Endothelial cell of umbilical vein (primary cell): ENCODE results near the gene DSCAML1. TPM values are rescaled to one million over a fixed set of nuclear protein-coding genes. Genes with fewer than 3 reads are reported as not detected.

ENCODE experiments used
- BruUV-seq: library from RNA; stranded (reverse); fragments of 400-500 nt; replicated peaks from 2 replicates; lab custom pipeline; 2021; lab: Mats Ljungman, UMichigan
- CTCF ChIA-PET: fragments of 300-600, 350-600 bp; sonication (Branson Sonifier 250); formaldehyde crosslinking; loops from one replicate; lab custom pipeline; 2021; ENCODE audit warnings: antibody characterized with exemption, inconsistent platforms; lab: Charles Lee
- POLR2A ChIA-PET: fragments of 300-600, 350-600 bp; sonication (Branson Sonifier 250); formaldehyde crosslinking; loops from one replicate; lab custom pipeline; 2021; ENCODE audit warnings: antibody characterized with exemption, inconsistent platforms; lab: Charles Lee
- DNase-seq: peaks from one replicate; pipeline ENCODE4 v3.0.0-alpha.2; 2011; ENCODE audit warnings: low read depth, low spot score
- FAIRE-seq: peaks from 2 replicates; lab custom pipeline; 2011; peaks lifted over from hg19 to GRCh38; lab: Jason Lieb, UNC
- H2AFZ ChIP-seq: 2 replicates; pipeline ENCODE4 v1.6.0; 2012; ENCODE audit warnings: low read depth, low read length, control low read depth, inconsistent platforms
- H3K27ac ChIP-seq: 2 replicates; pipeline ENCODE4 v1.5.1; 2011; ENCODE audit warnings: low read depth, mild to moderate bottlenecking, control low read depth, low read length, moderate library complexity; ENCODE audit not compliant: insufficient read depth
- H3K27me3 ChIP-seq, 2 experiments: 2 replicates each; pipeline versions ENCODE4 v1.6.0 to v1.6.1; 2011; ENCODE audit warnings: low read length in 2 of 2, mixed read lengths in 1 of 2; ENCODE audit not compliant: control insufficient read depth in 2 of 2, insufficient read depth in 2 of 2
- H3K36me3 ChIP-seq, 2 experiments: 2 replicates in 1 of 2; 3 replicates in 1 of 2; pipeline ENCODE4 v1.5.1; 2011; ENCODE audit warnings: low read length in 2 of 2, mild to moderate bottlenecking in 1 of 2, moderate library complexity in 1 of 2; ENCODE audit not compliant: control insufficient read depth in 2 of 2, insufficient read depth in 2 of 2; ENCODE audit errors: extremely low read depth in 1 of 2
- H3K4me1 ChIP-seq: 3 replicates; pipeline ENCODE4 v1.5.1; 2011; ENCODE audit warnings: mild to moderate bottlenecking, low read length; ENCODE audit not compliant: control insufficient read depth, insufficient read depth; ENCODE audit errors: extremely low read depth
- H3K4me2 ChIP-seq: 2 replicates; pipeline ENCODE4 v1.6.1; 2011; ENCODE audit warnings: low read length, control low read depth, mixed read lengths; ENCODE audit not compliant: insufficient read depth
- H3K4me3 ChIP-seq, 3 experiments: fragments of 200-600 bp in 1 of 3; sonication (generic), shearing (Covaris generic) in 1 of 3; replicated peaks in 1 of 3; 2 replicates each; pipeline ENCODE4 v1.5.1; 2011 to 2016; ENCODE audit warnings: control low read depth in 3 of 3, low read length in 3 of 3, mild to moderate bottlenecking in 2 of 3, inconsistent platforms in 1 of 3, low read depth in 1 of 3, moderate library complexity in 1 of 3; ENCODE audit not compliant: insufficient read depth in 1 of 3
- H3K79me2 ChIP-seq: 2 replicates; pipeline ENCODE4 v1.6.0; 2012; ENCODE audit warnings: low read length, inconsistent platforms; ENCODE audit not compliant: control insufficient read depth, insufficient read depth
- H3K9ac ChIP-seq: replicated peaks from 2 replicates; pipeline ENCODE3; 2011; ENCODE audit warnings: low read length, control low read depth; ENCODE audit not compliant: insufficient read depth; ENCODE audit errors: extremely low read depth
- H3K9me1 ChIP-seq: replicated peaks from 3 replicates; pipeline ENCODE4 v1.6.0; 2011; ENCODE audit warnings: mild to moderate bottlenecking, low read length; ENCODE audit not compliant: control insufficient read depth, insufficient read depth; ENCODE audit errors: extremely low read depth
- H3K9me3 ChIP-seq: replicated peaks from 2 replicates; pipeline ENCODE4 v1.5.1; 2012; ENCODE audit warnings: low read length, inconsistent platforms; ENCODE audit not compliant: control insufficient read depth, insufficient read depth
- H4K20me1 ChIP-seq: replicated peaks from 2 replicates; pipeline ENCODE3; 2011; ENCODE audit warnings: mild to moderate bottlenecking, low read length; ENCODE audit not compliant: control insufficient read depth, insufficient read depth; ENCODE audit errors: extremely low read depth
- EZH2 ChIP-seq: IDR thresholded peaks from 2 replicates; pipeline ENCODE4 v1.6.1; 2012; ENCODE audit warnings: borderline replicate concordance, low read depth, mild to moderate bottlenecking, moderate library complexity, low read length, inconsistent platforms; ENCODE audit not compliant: severe bottlenecking
- FOS ChIP-seq: IDR thresholded peaks from 2 replicates; pipeline ENCODE4 v1.6.1; 2011; ENCODE audit warnings: mild to moderate bottlenecking, low read length, moderate library complexity, borderline replicate concordance; ENCODE audit not compliant: insufficient read depth
- GATA2 ChIP-seq: IDR thresholded peaks from 2 replicates; pipeline ENCODE4 v1.7.0; 2011; ENCODE audit warnings: low read depth, mild to moderate bottlenecking, moderate library complexity, mixed read lengths, low read length; ENCODE audit not compliant: insufficient read length, insufficient read depth
- JUN ChIP-seq: IDR thresholded peaks from 2 replicates; pipeline ENCODE4 v1.6.1; 2011; ENCODE audit warnings: borderline replicate concordance, low read depth; ENCODE audit not compliant: insufficient read length, insufficient read depth
- MAX ChIP-seq: IDR thresholded peaks from 2 replicates; pipeline ENCODE4 v1.6.1; 2011; ENCODE audit not compliant: insufficient read depth, insufficient read length
- MYC ChIP-seq: IDR thresholded peaks from one replicate; pipeline ENCODE4 v1.6.1; 2011; ENCODE audit warnings: mild to moderate bottlenecking, low read depth, low read length
- POLR2AphosphoS5 ChIP-seq: IDR thresholded peaks from 2 replicates; pipeline ENCODE4 v1.6.1; 2012; ENCODE audit warnings: low read depth, mild to moderate bottlenecking, control low read depth, low read length, moderate library complexity; ENCODE audit not compliant: insufficient read depth
- dilution Hi-C: fragments of 300-500 bp; cut with MboI; formaldehyde crosslinking; loops from one replicate; pipeline ENCODE4 v1.15.0; 2019; ENCODE audit warnings: low sequenced_read_pairs; ENCODE audit not compliant: extremely low pct_ligation_motif_present
- intact Hi-C: fragments of 100-400 bp; cut with micrococcal nuclease; formaldehyde crosslinking; loops from one replicate; pipeline ENCODE4 v1.10.0; 2022
- polyA plus RNA-seq, 4 experiments: library from polyadenylated mRNA; depleted of rRNA in 3 of 4; stranded (reverse) in 3 of 4; unstranded in 1 of 4; fragments of >200 nt; gene quantifications; 2 replicates each; pipeline versions ENCODE4 v1.2.1 to v1.2.3, GENCODE V29; 2011 to 2012; ENCODE audit warnings: missing spikeins in 1 of 4
- total RNA-seq: library from RNA; stranded (reverse); gene quantifications from 2 replicates; pipeline ENCODE4 v1.2.3, GENCODE V29; 2021

DSCAML1 gene
- total and polyA plus RNA-seq, 2 donors (not counting 3 experiments of a cell fraction or from before 2014, with no cell fraction given): not detected

- CTCF ChIA-PET: interaction anchor here (2.0 kb wide), 1 partner anchor 43 kb away, joined by 9 read pairs; no protein-coding TSS in a partner anchor
- no TSS peak for BruUV-seq
- Histone ChIP-seq H2AFZ (no peak overlapping the region), H3K9me3 (no peaks in the 10 kb centered on the region), H3K27me3 (no peaks in the 10 kb centered on the region), H3K79me2 (no peaks in the 10 kb centered on the region), H3K27ac (no peak overlapping the region), H3K36me3 (no peaks in the 10 kb centered on the region), H3K9ac (no peak overlapping the region), H3K4me3 (no peak overlapping the region), H3K4me2 (no peak overlapping the region), H3K4me1 (no peaks in the 10 kb centered on the region), H3K9me1 (no peaks in the 10 kb centered on the region), H4K20me1 (no peaks in the 10 kb centered on the region)
- dilution Hi-C loops (no loop called here), intact Hi-C loops (no loop called here)
- DNase-seq (no peak), FAIRE-seq (no peak)
- no peak for TF ChIP-seq POLR2AphosphoS5
- TF ChIP-seq EZH2: no peak
- no peak for TF ChIP-seq MYC
- TF ChIP-seq FOS: no peak
- no peak for TF ChIP-seq MAX
- no peak for TF ChIP-seq JUN
- POLR2A ChIA-PET: no interaction called here
Measured at GRCh38 chr11:117468888-117469287, 328.1 kb downstream of the DSCAML1 start.

- CTCF ChIA-PET: no interaction called here
- H3K79me2 ChIP-seq: no peaks in the 10 kb centered on the region
- no peak overlapping the region for H3K4me3 ChIP-seq
- no peak overlapping the region for H3K27ac ChIP-seq
- intact Hi-C loops (no loop called here), dilution Hi-C loops (no loop called here)
- H3K27me3 ChIP-seq: no peaks in the 10 kb centered on the region
- POLR2A ChIA-PET: no interaction called here
- TF ChIP-seq MYC: no peak
- no peak for TF ChIP-seq GATA2
- no peak for TF ChIP-seq FOS
- H3K9me1 ChIP-seq: no peaks in the 10 kb centered on the region
- DNase-seq: no peak
- no peak for FAIRE-seq
- no peaks in the 10 kb centered on the region for H3K4me1 ChIP-seq
- no peaks in the 10 kb centered on the region for H3K9me3 ChIP-seq
- no peak overlapping the region for H3K4me2 ChIP-seq
- no peak overlapping the region for H3K9ac ChIP-seq
- no peak overlapping the region for H2AFZ ChIP-seq
- H3K36me3 ChIP-seq: no peaks in the 10 kb centered on the region
- no peaks in the 10 kb centered on the region for H4K20me1 ChIP-seq
- no TSS peak for BruUV-seq
Measured at GRCh38 chr11:117467770-117468169, 329.2 kb downstream of the DSCAML1 start.
